ENCODE measurements around the gene RNH1.

Gene RNH1

GRCh38 chr11:529728-530411, 22.8 kb upstream of the RNH1 start:
- H3K27me3 ChIP-seq (ENCODE audit: low read length), result no peaks in the 10 kb centered on the region
- no peaks in the 10 kb centered on the region for H3K9me2 ChIP-seq (replicated peaks; ENCODE audit: insufficient read depth, low read length)
- H3K4me2 ChIP-seq (ENCODE audit: low read depth, low read length, poor library complexity, severe bottlenecking), result no peak overlapping the region
- H2AFZ ChIP-seq (ENCODE audit: low read depth, low read length, severe bottlenecking), result no peak overlapping the region
- no peak overlapping the region for H3K9ac ChIP-seq (ENCODE audit: low read length)
- H3K4me3 ChIP-seq (ENCODE audit: insufficient read depth, low read length, poor library complexity, severe bottlenecking), result no peak overlapping the region
- H3K79me2 ChIP-seq (ENCODE audit: insufficient read depth, low read length), result peaks cover 11% of the 10 kb centered on the region
- no peaks in the 10 kb centered on the region for H4K20me1 ChIP-seq (ENCODE audit: low read depth, low read length)
- no peaks in the 10 kb centered on the region for H3K9me3 ChIP-seq (ENCODE audit: insufficient read depth, low read length)
- no peak overlapping the region for H3K27ac ChIP-seq (ENCODE audit: low read depth, low read length)
- no peaks in the 10 kb centered on the region for H3K36me3 ChIP-seq (ENCODE audit: low read length)
- no peaks in the 10 kb centered on the region for H3F3A ChIP-seq (ENCODE audit: insufficient read depth)
- TF ChIP-seq CTCF (IDR thresholded peaks at IDR 0.05; ENCODE audit: insufficient read depth, low read length, poor library complexity, severe bottlenecking) (no peak), EZH2phosphoT487 (conservative IDR thresholded peaks at IDR 0.05; ENCODE audit: low read length) (no peak)

GRCh38 chr11:528815-529727, 22.0 kb upstream of the RNH1 start:
- H3K4me2 ChIP-seq (ENCODE audit: low read depth, low read length, poor library complexity, severe bottlenecking), result no peak overlapping the region
- H3K79me2 ChIP-seq (ENCODE audit: insufficient read depth, low read length), result peaks cover 3% of the 10 kb centered on the region; the same call in 1 of the 2 replicates
- no peaks in the 10 kb centered on the region for H3F3A ChIP-seq (ENCODE audit: insufficient read depth)
- no peak overlapping the region for H3K9ac ChIP-seq (ENCODE audit: low read length)
- no peak overlapping the region for H3K4me3 ChIP-seq (ENCODE audit: insufficient read depth, low read length, poor library complexity, severe bottlenecking)
- H3K36me3 ChIP-seq (ENCODE audit: low read length), result no peaks in the 10 kb centered on the region
- H2AFZ ChIP-seq (ENCODE audit: low read depth, low read length, severe bottlenecking), result no peak overlapping the region
- TF ChIP-seq EZH2phosphoT487 (conservative IDR thresholded peaks at IDR 0.05; ENCODE audit: low read length) (no peak), CTCF (IDR thresholded peaks at IDR 0.05; ENCODE audit: insufficient read depth, low read length, poor library complexity, severe bottlenecking) (no peak)
- H3K27me3 ChIP-seq (ENCODE audit: low read length), result no peaks in the 10 kb centered on the region
- no peaks in the 10 kb centered on the region for H3K9me2 ChIP-seq (replicated peaks; ENCODE audit: insufficient read depth, low read length)
- no peaks in the 10 kb centered on the region for H4K20me1 ChIP-seq (ENCODE audit: low read depth, low read length)
- no peak overlapping the region for H3K27ac ChIP-seq (ENCODE audit: low read depth, low read length)
- H3K9me3 ChIP-seq (ENCODE audit: insufficient read depth, low read length), result no peaks in the 10 kb centered on the region

- Histone ChIP-seq H3K9me3 (ENCODE audit: insufficient read depth, low read length) (no peaks in the 10 kb centered on the region), H3K9ac (ENCODE audit: low read length) (no peak overlapping the region)
Observed at GRCh38 chr11:528166-528814, 21.2 kb upstream of the RNH1 start.

More at GRCh38 chr11:528166-528814, 21.2 kb upstream of the RNH1 start:
- Histone ChIP-seq H3K27me3 (ENCODE audit: low read length) (no peaks in the 10 kb centered on the region), H2AFZ (ENCODE audit: low read depth, low read length, severe bottlenecking) (no peak overlapping the region), H3F3A (ENCODE audit: insufficient read depth) (no peaks in the 10 kb centered on the region), H4K20me1 (ENCODE audit: low read depth, low read length) (no peaks in the 10 kb centered on the region), H3K36me3 (ENCODE audit: low read length) (no peaks in the 10 kb centered on the region), H3K9me2 (replicated peaks; ENCODE audit: insufficient read depth, low read length) (no peaks in the 10 kb centered on the region), H3K4me3 (ENCODE audit: insufficient read depth, low read length, poor library complexity, severe bottlenecking) (no peak overlapping the region), H3K4me2 (ENCODE audit: low read depth, low read length, poor library complexity, severe bottlenecking) (no peak overlapping the region), H3K27ac (ENCODE audit: low read depth, low read length) (no peak overlapping the region), H3K79me2 (ENCODE audit: insufficient read depth, low read length) (no peaks in the 10 kb centered on the region)
- TF ChIP-seq EZH2phosphoT487 (conservative IDR thresholded peaks at IDR 0.05; ENCODE audit: low read length) (no peak), CTCF (IDR thresholded peaks at IDR 0.05; ENCODE audit: insufficient read depth, low read length, poor library complexity, severe bottlenecking) (no peak)
